A549 (cell line): ENCODE data around the gene HOXA4. TPM values are rescaled to one million over a fixed set of nuclear protein-coding genes. Genes with fewer than 3 reads are reported as not detected.

Experiments used
- ATAC-seq, 2 experiments: fragments of 200-7000 bp in 1 of 2; fragments of >200 bp in 1 of 2; cut with Nextera tagmentation in 1 of 2; cut with Tn5 transposase in 1 of 2; 3 replicates each; pipeline versions ENCODE4 v1.8.0 to v1.9.1; 2018 to 2020; ENCODE audit warnings: mild to moderate bottlenecking in 1 of 2, moderate library complexity in 1 of 2
- CTCF ChIA-PET: fragments of 300-600 bp; sonication (Branson Sonifier 250); formaldehyde crosslinking; extraction: SDS; loops from one replicate; lab custom pipeline; 2021; ENCODE audit warnings: antibody characterized with exemption, inconsistent platforms; lab: Yijun Ruan, JAX
- POLR2A ChIA-PET: fragments of 350-600 bp; formaldehyde crosslinking; extraction: SDS; loops from one replicate; lab custom pipeline; 2021; ENCODE audit warnings: antibody characterized with exemption, inconsistent platforms; lab: Yijun Ruan, JAX
- DNase-seq, 2 experiments: peaks; one replicate each; pipeline versions ENCODE4 v3.0.0 to v3.0.0-alpha.2; 2011 to 2016; ENCODE audit warnings: low read depth in 1 of 2, low spot score in 1 of 2
- FAIRE-seq: peaks from 2 replicates; lab custom pipeline; 2011; peaks lifted over from hg19 to GRCh38; lab: Jason Lieb, UNC
- H3K27ac ChIP-seq, 2 experiments: fragments of >200 bp; sonication (Bioruptor Twin); formaldehyde crosslinking; 3 replicates each; pipeline ENCODE4 v1.5.1; 2016 to 2017
- H3K4me1 ChIP-seq: fragments of >200 bp; sonication (Bioruptor Twin); formaldehyde crosslinking; 3 replicates; pipeline ENCODE4 v1.6.1; 2016
- H3K4me2 ChIP-seq: fragments of >200 bp; sonication (Bioruptor Twin); formaldehyde crosslinking; 3 replicates; pipeline ENCODE4 v1.6.1; 2016
- H3K4me3 ChIP-seq: fragments of >200 bp; sonication (Bioruptor Twin); formaldehyde crosslinking; 3 replicates; pipeline ENCODE4 v1.5.1; 2016
- H3K9me3 ChIP-seq: fragments of >200 bp; sonication (Bioruptor Twin); formaldehyde crosslinking; 3 replicates; pipeline ENCODE4 v1.6.1; 2016
- BHLHE40 ChIP-seq: IDR thresholded peaks from 2 replicates; pipeline ENCODE4 v1.6.1; 2012; ENCODE audit warnings: low read depth, low read length, inconsistent platforms
- CHD4 ChIP-seq: fragments of 200-600 bp; sonication (generic); IDR thresholded peaks from 2 replicates; pipeline ENCODE4 v1.6.1; 2016; ENCODE audit warnings: antibody characterized with exemption, mild to moderate bottlenecking, borderline replicate concordance
- EHF ChIP-seq: fragments of 250-450 bp; sonication (Bioruptor Pico); IDR thresholded peaks from 2 replicates; pipeline ENCODE4 v1.5.0; 2020; ENCODE audit warnings: mild to moderate bottlenecking
- EHMT2 ChIP-seq: fragments of 200-600 bp; sonication (generic); IDR thresholded peaks from 2 replicates; pipeline ENCODE4 v1.6.1; 2016; ENCODE audit warnings: antibody characterized with exemption, low read depth, mild to moderate bottlenecking, moderate library complexity
- ELK1 ChIP-seq: fragments of 150-350 bp; IDR thresholded peaks from 2 replicates; pipeline ENCODE4 v1.6.1; 2014; ENCODE audit warnings: low read depth, mild to moderate bottlenecking, low read length
- EP300 ChIP-seq, 2 experiments: fragments of >200 bp; sonication (Bioruptor Twin); formaldehyde crosslinking; IDR thresholded peaks; 2 replicates in 1 of 2; 3 replicates in 1 of 2; pipeline ENCODE4 v1.6.1; 2016 to 2017
- ESRRA ChIP-seq: fragments of 150-350 bp; IDR thresholded peaks from 2 replicates; pipeline ENCODE4 v1.6.1; 2014; ENCODE audit warnings: mild to moderate bottlenecking, low read length, borderline replicate concordance
- FOSB ChIP-seq: fragments of 250-450 bp; sonication (Bioruptor Pico); IDR thresholded peaks from 2 replicates; pipeline ENCODE4 v1.5.0; 2020; ENCODE audit warnings: mild to moderate bottlenecking, moderate library complexity
- FOSL2 ChIP-seq, 2 experiments: fragments of 450-650 bp in 1 of 2; fragments of >200 bp in 1 of 2; sonication (Bioruptor Twin) in 1 of 2; formaldehyde crosslinking; IDR thresholded peaks; 2 replicates each; pipeline versions ENCODE4 v1.5.0 to v1.6.1; 2016 to 2020; ENCODE audit warnings: mild to moderate bottlenecking in 1 of 2, moderate library complexity in 1 of 2
- GATA3 ChIP-seq: IDR thresholded peaks from 2 replicates; pipeline ENCODE4 v1.6.1; 2012; ENCODE audit warnings: borderline replicate concordance
- HEYL ChIP-seq: fragments of 250-450 bp; sonication (Bioruptor Pico); IDR thresholded peaks from 2 replicates; pipeline ENCODE4 v1.8.0; 2021; ENCODE audit warnings: mild to moderate bottlenecking, moderate library complexity
- HMGXB4 ChIP-seq: fragments of 250-450 bp; sonication (Bioruptor Pico); IDR thresholded peaks from 2 replicates; pipeline ENCODE4 v1.5.0; 2021; ENCODE audit warnings: mild to moderate bottlenecking, moderate library complexity, borderline replicate concordance
- HOXA7 ChIP-seq: fragments of 250-450 bp; sonication (Bioruptor Pico); IDR thresholded peaks from 2 replicates; pipeline ENCODE4 v1.5.0; 2020; ENCODE audit warnings: mild to moderate bottlenecking, moderate library complexity
- JUNB ChIP-seq: fragments of >200 bp; sonication (Bioruptor Twin); formaldehyde crosslinking; IDR thresholded peaks from 2 replicates; pipeline ENCODE4 v1.6.1; 2016
- MYC ChIP-seq: IDR thresholded peaks from 2 replicates; pipeline ENCODE4 v1.6.1; 2012; ENCODE audit warnings: mild to moderate bottlenecking, inconsistent platforms, low read length, improper control_type of control experiment, borderline replicate concordance
- NPAS2 ChIP-seq: fragments of 250-450 bp; sonication (Bioruptor Pico); IDR thresholded peaks from 2 replicates; pipeline ENCODE4 v1.8.0; 2022; ENCODE audit warnings: mild to moderate bottlenecking, moderate library complexity, borderline replicate concordance
- NR3C1 ChIP-seq: fragments of >200 bp; sonication (Bioruptor Twin); formaldehyde crosslinking; IDR thresholded peaks from 3 replicates; pipeline ENCODE4 v1.6.1; 2017
- PBX3 ChIP-seq: IDR thresholded peaks from 2 replicates; pipeline ENCODE4 v1.6.1; 2012
- PHF8 ChIP-seq: fragments of 200-600 bp; sonication (generic); IDR thresholded peaks from 2 replicates; pipeline ENCODE4 v1.6.1; 2016; ENCODE audit warnings: low read depth, mild to moderate bottlenecking, antibody characterized with exemption, moderate library complexity, borderline replicate concordance
- POLR2AphosphoS2 ChIP-seq: conservative IDR thresholded peaks from 2 replicates; pipeline ENCODE4 v1.6.1; 2012; ENCODE audit warnings: low read length, improper control_type of control experiment, inconsistent platforms
- RARB ChIP-seq: fragments of 250-450 bp; sonication (Bioruptor Pico); IDR thresholded peaks from 2 replicates; pipeline ENCODE4 v1.8.0; 2021; ENCODE audit warnings: mild to moderate bottlenecking, moderate library complexity
- SREBF2 ChIP-seq: fragments of 450-650 bp; IDR thresholded peaks from 2 replicates; pipeline ENCODE4 v1.6.1; 2014; ENCODE audit warnings: mild to moderate bottlenecking, moderate library complexity
- TFCP2L1 ChIP-seq: fragments of 250-450 bp; sonication (Bioruptor Pico); IDR thresholded peaks from 2 replicates; pipeline ENCODE4 v1.5.0; 2021; ENCODE audit warnings: mild to moderate bottlenecking
- TP53 ChIP-seq: fragments of 250-450 bp; sonication (Bioruptor Pico); IDR thresholded peaks from 2 replicates; pipeline ENCODE4 v1.5.0; 2021; ENCODE audit warnings: mild to moderate bottlenecking, moderate library complexity
- ZFP36 ChIP-seq: fragments of 450-650 bp; IDR thresholded peaks from 2 replicates; pipeline ENCODE4 v1.6.1; 2014; ENCODE audit warnings: borderline replicate concordance; ENCODE audit not compliant: partially characterized antibody
- ZNF302 ChIP-seq: fragments of 250-450 bp; sonication (Bioruptor Pico); IDR thresholded peaks from 2 replicates; pipeline ENCODE4 v1.9.0; 2021; ENCODE audit warnings: inconsistent platforms, mild to moderate bottlenecking, moderate library complexity
- WGBS: methylation state at CpG from one replicate; pipeline ENCODE4 v1.1.6; 2017; ENCODE audit errors: missing lambda C conversion rate; 5-methylcytosine and 5-hydroxymethylcytosine counted together
- polyA plus RNA-seq, 4 experiments: library from polyadenylated mRNA; depleted of rRNA in 3 of 4; stranded (reverse); fragments of >200 nt; fragmentation: RNase III in 1 of 4; extraction: RNeasy Plus Mini Kit Qiagen cat#74134 plus additional on column Dnase treatment in 1 of 4; gene quantifications; 2 replicates in 3 of 4; 3 replicates in 1 of 4; pipeline ENCODE4 v1.2.3, GENCODE V29; 2011 to 2017

Gene HOXA4
- polyA plus RNA-seq, 2 of the 4 experiments (the other 2 are of a cell fraction), result 2.1 to 2.6 TPM

- POLR2A ChIA-PET, result interaction anchor here (0.6 to 1.3 kb wide), 4 partner anchors 23 to 256 kb away, joined by 3 to 5 read pairs (median 4); partner anchors contain the start of gene SKAP2
- CTCF ChIA-PET, result interaction anchor here (0.7 to 1.8 kb wide), 4 partner anchors 9 to 438 kb away, joined by 3 to 7 read pairs (median 5); no protein-coding TSS in a partner anchor
- Histone ChIP-seq H3K4me3 (no peak overlapping the region), H3K9me3 (no peaks in the 10 kb centered on the region), H3K4me2 (peak overlapping the region; percentile 85), H3K4me1 (peaks cover 58% of the 10 kb centered on the region), H3K27ac (peak overlapping the region in 1 of 2 experiments; percentile 90; a peak in 3 of 6 replicates)
- WGBS, result 57% methylated on average over 1 of the region's 1 CpG
- FAIRE-seq (no peak), ATAC-seq (no peak), DNase-seq (no peak)
- TF ChIP-seq CHD4 (no peak), FOSB (CRISPR knock-in tag) (no peak), EHMT2 (no peak), ESRRA (no peak), ZNF302 (CRISPR knock-in tag) (no peak), RARB (CRISPR knock-in tag) (no peak), HOXA7 (CRISPR knock-in tag) (no peak), TP53 (CRISPR knock-in tag) (no peak), JUNB (no peak), EP300 (IDR thresholded peaks at IDR 0.05) (no peak), EHF (CRISPR knock-in tag) (no peak), MYC (no peak), NR3C1 (no peak), POLR2AphosphoS2 (no peak), TFCP2L1 (no peak), GATA3 (no peak), ELK1 (no peak), NPAS2 (no peak), HMGXB4 (CRISPR knock-in tag) (no peak), BHLHE40 (no peak)
Measured at GRCh38 chr7:27119412-27119911, 11.1 kb downstream of the HOXA4 start.

- Histone ChIP-seq H3K4me3 (no peak overlapping the region), H3K4me1 (peaks cover 57% of the 10 kb centered on the region), H3K4me2 (peak overlapping the region; percentile 88), H3K9me3 (no peaks in the 10 kb centered on the region), H3K27ac (peak overlapping the region; percentile 83 to 90; a peak in 5 of 6 replicates)
- 54% methylated on average over 3 of the region's 3 CpGs for WGBS
- ATAC-seq (no peak), DNase-seq (no peak), FAIRE-seq (no peak)
- ChIA-PET POLR2A (interaction anchor here (1.3 kb wide), 1 partner anchor 13 kb away, joined by 3 read pairs; no protein-coding TSS in a partner anchor), CTCF (interaction anchor here (1.8 to 3.6 kb wide), 2 partner anchors 9 to 265 kb away, joined by 5 to 18 read pairs; no protein-coding TSS in a partner anchor)
- TF ChIP-seq PHF8 (no peak), ZFP36 (no peak), FOSL2 (IDR thresholded peaks at IDR 0.05) (no peak), FOSL2 (CRISPR knock-in tag; IDR thresholded peaks at IDR 0.05) (no peak), FOSB (CRISPR knock-in tag) (no peak), HOXA7 (CRISPR knock-in tag) (no peak), PBX3 (no peak), SREBF2 (no peak), POLR2AphosphoS2 (no peak), HEYL (CRISPR knock-in tag) (no peak)
Measured at GRCh38 chr7:27118580-27118979, 12.0 kb downstream of the HOXA4 start.
